GM12801 (cell line): Measurements from ENCODE around the gene RPL10.

Source experiments
- TF ChIP-seq, protein P1 (sequence below): IDR thresholded peaks from one replicate; pipeline ENCODE4 v1.5.1; 2011; ENCODE audit warnings: control low read depth; ENCODE audit not compliant: insufficient read length; ENCODE audit errors: extremely low read depth

The RPL10 gene

GRCh38 chrX:154357205-154357604 lies 41.0 kb upstream of the RPL10 start:
- TF ChIP-seq, protein P1, sequence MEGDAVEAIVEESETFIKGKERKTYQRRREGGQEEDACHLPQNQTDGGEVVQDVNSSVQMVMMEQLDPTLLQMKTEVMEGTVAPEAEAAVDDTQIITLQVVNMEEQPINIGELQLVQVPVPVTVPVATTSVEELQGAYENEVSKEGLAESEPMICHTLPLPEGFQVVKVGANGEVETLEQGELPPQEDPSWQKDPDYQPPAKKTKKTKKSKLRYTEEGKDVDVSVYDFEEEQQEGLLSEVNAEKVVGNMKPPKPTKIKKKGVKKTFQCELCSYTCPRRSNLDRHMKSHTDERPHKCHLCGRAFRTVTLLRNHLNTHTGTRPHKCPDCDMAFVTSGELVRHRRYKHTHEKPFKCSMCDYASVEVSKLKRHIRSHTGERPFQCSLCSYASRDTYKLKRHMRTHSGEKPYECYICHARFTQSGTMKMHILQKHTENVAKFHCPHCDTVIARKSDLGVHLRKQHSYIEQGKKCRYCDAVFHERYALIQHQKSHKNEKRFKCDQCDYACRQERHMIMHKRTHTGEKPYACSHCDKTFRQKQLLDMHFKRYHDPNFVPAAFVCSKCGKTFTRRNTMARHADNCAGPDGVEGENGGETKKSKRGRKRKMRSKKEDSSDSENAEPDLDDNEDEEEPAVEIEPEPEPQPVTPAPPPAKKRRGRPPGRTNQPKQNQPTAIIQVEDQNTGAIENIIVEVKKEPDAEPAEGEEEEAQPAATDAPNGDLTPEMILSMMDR: no peak

DNA sequence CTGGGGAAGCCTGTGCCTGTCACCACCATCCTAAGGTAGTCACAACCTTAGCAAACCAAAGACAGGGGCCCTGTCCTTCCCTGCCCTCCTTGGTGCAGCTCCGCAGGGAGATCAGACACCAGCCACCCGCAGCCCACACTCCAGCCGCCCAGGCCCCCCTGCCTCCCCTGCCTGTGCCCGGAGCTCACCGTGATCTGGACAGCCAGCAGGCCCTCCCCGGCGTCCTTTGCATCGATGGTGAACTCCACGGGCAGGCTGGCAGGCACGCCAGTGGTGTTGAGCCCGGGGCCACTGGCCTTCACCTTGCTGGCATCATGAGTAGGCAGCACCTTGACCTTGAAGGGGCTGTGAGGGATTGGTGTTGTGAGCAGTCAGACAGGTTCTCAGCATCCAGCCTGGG lies 40.2 kb upstream of the RPL10 start:
- TF ChIP-seq, protein P1: no peak

- TF ChIP-seq, protein P1: no peak
Measured at GRCh38 chrX:154358829-154359228, 39.3 kb upstream of the RPL10 start.

- TF ChIP-seq, protein P1: no peak
Measured at GRCh38 chrX:154359362-154360154, 38.6 kb upstream of the RPL10 start.

- TF ChIP-seq, protein P1: no peak
Measured at GRCh38 chrX:154360155-154360713, 37.9 kb upstream of the RPL10 start.

- TF ChIP-seq, protein P1: no peak
Measured at GRCh38 chrX:154362085-154362742, 36.0 kb upstream of the RPL10 start.

DNA sequence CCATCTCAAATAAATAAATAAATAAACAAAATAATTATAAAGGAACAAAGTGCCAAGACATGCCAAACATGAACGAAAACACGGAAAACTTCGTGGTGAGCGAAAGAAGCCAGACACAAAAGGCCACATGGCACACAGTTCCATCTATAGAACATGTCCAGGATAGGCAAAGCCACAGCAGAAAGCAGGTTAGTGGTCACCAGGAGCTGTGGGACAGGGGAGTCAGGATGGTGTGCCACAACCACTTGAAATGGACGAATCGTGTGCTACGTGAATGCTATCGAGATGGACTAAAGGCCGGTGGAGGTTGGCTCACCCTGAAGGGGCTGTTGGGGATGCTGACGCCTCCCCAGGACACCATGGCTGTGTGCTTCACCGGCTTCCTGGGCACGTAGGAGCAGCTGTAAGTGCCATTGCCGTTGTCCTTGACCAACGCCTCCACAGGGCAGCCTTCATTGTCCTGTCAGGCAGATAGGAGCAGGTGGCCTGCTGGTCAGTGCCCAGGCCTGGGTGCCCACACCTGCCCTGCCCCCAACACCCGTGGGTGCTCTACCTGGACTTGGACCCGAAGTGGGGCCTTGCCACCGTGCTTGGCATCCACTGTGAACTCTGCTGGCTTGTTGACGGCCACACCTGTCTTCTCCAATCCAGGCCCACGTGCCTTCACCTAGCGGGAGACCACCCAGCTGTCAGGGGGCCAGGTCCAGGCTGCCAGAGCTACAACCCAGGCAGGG lies 34.3 kb upstream of the RPL10 start:
- TF ChIP-seq, protein P1: no peak
